GM21825 (cell line): ENCODE data around the gene PRKCH.

ENCODE experiments used
- ATAC-seq: cut with Tn5 transposase; IDR thresholded peaks from one replicate; pipeline ENCODE4 v1.9.1; 2021; ENCODE audit warnings: mild to moderate bottlenecking, moderate library complexity; ENCODE audit not compliant: unreplicated experiment

PRKCH gene

GRCh38 chr14:61505815-61506809 is 184.7 kb downstream of the PRKCH start:
- ATAC-seq, result no peak

GRCh38 chr14:61508526-61508925 is 187.1 kb downstream of the PRKCH start:
- ATAC-seq, result no peak

- no peak for ATAC-seq
These were observed 189.6 kb downstream of the PRKCH start for GRCh38 chr14:61510736-61511557.

GRCh38 chr14:61511558-61511948 is 190.2 kb downstream of the PRKCH start:
- no peak for ATAC-seq

- ATAC-seq, result no peak
These were observed 190.9 kb downstream of the PRKCH start for GRCh38 chr14:61512026-61512834.

- ATAC-seq, result no peak
These were observed 192.8 kb downstream of the PRKCH start for GRCh38 chr14:61513986-61514830.

GRCh38 chr14:61514927-61515326 is 193.5 kb downstream of the PRKCH start:
- ATAC-seq, result no peak

GRCh38 chr14:61515436-61516117 is 194.2 kb downstream of the PRKCH start:
- no peak for ATAC-seq

GRCh38 chr14:61516118-61516743 is 194.9 kb downstream of the PRKCH start:
- ATAC-seq, result no peak

- ATAC-seq, result no peak
These were observed 195.7 kb downstream of the PRKCH start for GRCh38 chr14:61516964-61517653.

GRCh38 chr14:61517911-61518384 is 196.6 kb downstream of the PRKCH start:
- no peak for ATAC-seq

- peak; percentile 51 for ATAC-seq
These were observed 197.0 kb downstream of the PRKCH start for GRCh38 chr14:61518403-61518802.

GRCh38 chr14:61519106-61519505 is 197.7 kb downstream of the PRKCH start:
- no peak for ATAC-seq

GRCh38 chr14:61519735-61520134 is 198.4 kb downstream of the PRKCH start:
- ATAC-seq, result no peak

GRCh38 chr14:61520576-61520975 is 199.2 kb downstream of the PRKCH start:
- ATAC-seq, result no peak

- no peak for ATAC-seq
These were observed 200.4 kb downstream of the PRKCH start for GRCh38 chr14:61521773-61522172.

GRCh38 chr14:61523751-61524150 is 202.4 kb downstream of the PRKCH start:
- ATAC-seq, result no peak

- no peak for ATAC-seq
These were observed 202.9 kb downstream of the PRKCH start for GRCh38 chr14:61524211-61524806.
